HFF-Myc (cell line): ENCODE data around the gene PRDM11.

ENCODE experiments used
- DNase-seq: peaks from one replicate; pipeline ENCODE4 v3.0.0-alpha.2; 2011; ENCODE audit warnings: low read depth; ENCODE audit errors: extremely low read depth
- H3K4me3 ChIP-seq: replicated peaks from 2 replicates; pipeline ENCODE4 v1.5.1; 2011; ENCODE audit warnings: low read depth, mild to moderate bottlenecking, control low read depth, low read length
- CTCF ChIP-seq: IDR thresholded peaks from 2 replicates; pipeline ENCODE4 v1.5.1; 2012; ENCODE audit warnings: mild to moderate bottlenecking, low read depth, low read length, control low read depth; ENCODE audit errors: missing control alignments

The PRDM11 gene

GRCh38 chr11:45266676-45267020 lies 120.2 kb downstream of the PRDM11 start:
- TF ChIP-seq CTCF = no peak
- no peak for DNase-seq
- no peak overlapping the region for H3K4me3 ChIP-seq

- no peak overlapping the region for H3K4me3 ChIP-seq
- peak; percentile 57 for TF ChIP-seq CTCF
- DNase-seq = no peak
Measured at GRCh38 chr11:45267052-45267451, 120.6 kb downstream of the PRDM11 start.

DNA sequence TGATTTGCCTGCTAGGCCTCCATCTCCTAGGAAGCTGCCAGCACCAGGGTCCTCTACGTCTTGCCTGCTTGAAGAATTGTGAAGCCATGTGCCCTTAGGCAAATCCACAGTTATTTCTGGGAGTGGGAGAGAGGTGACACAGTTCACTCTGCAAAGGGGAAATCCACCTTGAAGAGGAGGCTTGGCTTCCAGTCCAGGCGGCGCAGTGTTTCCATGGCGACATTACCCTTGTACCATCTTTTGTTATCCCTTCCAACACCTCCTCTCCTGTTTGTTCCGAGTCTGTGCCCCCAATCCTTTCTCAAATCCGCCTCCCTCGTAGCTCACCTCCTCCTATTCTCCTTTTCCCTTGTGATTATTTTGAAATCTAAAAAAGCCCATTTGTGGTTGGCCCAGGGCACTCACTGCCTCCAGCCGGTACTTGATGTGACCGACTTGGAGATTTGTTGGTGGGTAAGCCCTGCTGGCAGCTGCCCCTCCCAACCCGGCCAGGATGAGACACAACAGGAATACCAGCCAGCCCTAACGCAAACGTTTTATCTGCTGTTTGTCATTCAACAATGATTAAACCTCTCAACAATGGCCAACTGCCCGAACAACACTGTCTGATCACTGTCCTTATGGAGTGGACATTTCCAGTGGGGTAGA lies 121.3 kb downstream of the PRDM11 start:
- no peak for DNase-seq

GRCh38 chr11:45269678-45270077 lies 123.2 kb downstream of the PRDM11 start:
- no peak for DNase-seq
- no peak overlapping the region for H3K4me3 ChIP-seq
- no peak for TF ChIP-seq CTCF

More for the DNA sequence above, 121.3 kb downstream of the PRDM11 start:
- no peak overlapping the region for H3K4me3 ChIP-seq
- TF ChIP-seq CTCF = no peak

- no peak for TF ChIP-seq CTCF
Measured at GRCh38 chr11:45270946-45271716, 124.7 kb downstream of the PRDM11 start.

GRCh38 chr11:45272701-45273100 lies 126.3 kb downstream of the PRDM11 start:
- no peak for TF ChIP-seq CTCF
- DNase-seq = no peak
- no peak overlapping the region for H3K4me3 ChIP-seq

More at GRCh38 chr11:45270946-45271716, 124.7 kb downstream of the PRDM11 start:
- H3K4me3 ChIP-seq = no peak overlapping the region
- DNase-seq = no peak
